ENCODE results near the gene CRYGS.

The CRYGS gene

DNA sequence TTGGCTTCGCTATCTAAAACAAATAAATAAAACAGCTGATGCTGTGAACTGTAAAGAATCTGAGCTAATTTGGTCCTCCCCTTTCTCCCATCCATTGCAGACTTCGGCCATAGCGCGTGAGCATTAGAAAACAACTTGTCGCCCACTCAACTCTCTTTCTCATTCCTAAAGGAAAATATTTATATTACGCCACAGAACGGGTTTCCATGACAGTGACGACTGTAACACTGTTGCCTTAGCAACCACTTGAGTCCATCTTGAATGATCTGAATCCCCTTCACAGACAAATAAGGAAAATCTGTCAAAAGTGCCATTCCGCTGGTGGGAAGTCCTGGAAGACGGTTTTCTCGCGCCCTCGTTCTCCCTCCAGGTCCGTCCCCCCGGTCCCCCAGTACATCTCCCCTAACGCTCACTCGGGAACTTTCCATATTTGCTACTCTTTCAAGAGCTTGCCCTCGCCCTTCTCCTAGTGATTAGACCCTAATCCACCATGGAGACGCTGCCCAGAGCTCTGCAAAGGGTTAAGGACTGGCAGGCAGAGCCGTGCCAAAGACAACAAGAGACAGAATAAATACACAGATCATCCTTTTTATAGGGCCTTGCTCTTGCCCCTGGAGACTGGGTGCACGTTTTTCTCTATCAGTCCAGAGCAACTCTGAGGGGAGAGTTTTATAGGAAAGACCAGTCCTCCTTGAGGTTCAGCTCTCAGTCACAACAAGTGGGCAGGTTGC, 50.5 kb downstream of the CRYGS start:
- Histone ChIP-seq H3K27ac (ENCODE audit: low read length) (no peak overlapping the region), H3K36me3 (replicated peaks; ENCODE audit: insufficient read depth, low read length) (no peaks in the 10 kb centered on the region), H3K4me3 (ENCODE audit: low read length) (no peak overlapping the region), H3F3A (ENCODE audit: insufficient read depth, low read length) (no peaks in the 10 kb centered on the region), H3K79me2 (ENCODE audit: low read length) (no peaks in the 10 kb centered on the region), H3K27me3 (replicated peaks; ENCODE audit: insufficient read depth, low read length) (no peaks in the 10 kb centered on the region), H4K20me1 (ENCODE audit: insufficient read depth, low read length) (no peaks in the 10 kb centered on the region), H3K4me2 (ENCODE audit: low read depth, low read length) (no peak overlapping the region), H2AFZ (ENCODE audit: low read length) (no peak overlapping the region), H3K4me1 (ENCODE audit: low read length) (no peaks in the 10 kb centered on the region), H3K9ac (ENCODE audit: low read length) (no peak overlapping the region), H3K9me3 (replicated peaks; ENCODE audit: insufficient read depth, low read length) (no peaks in the 10 kb centered on the region), H3K9me2 (replicated peaks; ENCODE audit: insufficient read depth, low read length) (no peaks in the 10 kb centered on the region)
- no peak for DNase-seq
- TF ChIP-seq EZH2phosphoT487 (IDR thresholded peaks at IDR 0.05; ENCODE audit: low read length) (no peak), EZH2 (optimal IDR thresholded peaks at IDR 0.05; ENCODE audit: low read depth, low read length) (no peak)
- TF ChIP-seq, protein P1, sequence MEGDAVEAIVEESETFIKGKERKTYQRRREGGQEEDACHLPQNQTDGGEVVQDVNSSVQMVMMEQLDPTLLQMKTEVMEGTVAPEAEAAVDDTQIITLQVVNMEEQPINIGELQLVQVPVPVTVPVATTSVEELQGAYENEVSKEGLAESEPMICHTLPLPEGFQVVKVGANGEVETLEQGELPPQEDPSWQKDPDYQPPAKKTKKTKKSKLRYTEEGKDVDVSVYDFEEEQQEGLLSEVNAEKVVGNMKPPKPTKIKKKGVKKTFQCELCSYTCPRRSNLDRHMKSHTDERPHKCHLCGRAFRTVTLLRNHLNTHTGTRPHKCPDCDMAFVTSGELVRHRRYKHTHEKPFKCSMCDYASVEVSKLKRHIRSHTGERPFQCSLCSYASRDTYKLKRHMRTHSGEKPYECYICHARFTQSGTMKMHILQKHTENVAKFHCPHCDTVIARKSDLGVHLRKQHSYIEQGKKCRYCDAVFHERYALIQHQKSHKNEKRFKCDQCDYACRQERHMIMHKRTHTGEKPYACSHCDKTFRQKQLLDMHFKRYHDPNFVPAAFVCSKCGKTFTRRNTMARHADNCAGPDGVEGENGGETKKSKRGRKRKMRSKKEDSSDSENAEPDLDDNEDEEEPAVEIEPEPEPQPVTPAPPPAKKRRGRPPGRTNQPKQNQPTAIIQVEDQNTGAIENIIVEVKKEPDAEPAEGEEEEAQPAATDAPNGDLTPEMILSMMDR (IDR thresholded peaks at IDR 0.05; ENCODE audit: low read length) = no peak

GRCh38 chr3:186492385-186492984, 51.7 kb downstream of the CRYGS start:
- H3K9me2 ChIP-seq (replicated peaks; ENCODE audit: insufficient read depth, low read length) = no peaks in the 10 kb centered on the region
- H3K27ac ChIP-seq (ENCODE audit: low read length) = no peak overlapping the region
- H3K27me3 ChIP-seq (replicated peaks; ENCODE audit: insufficient read depth, low read length) = no peaks in the 10 kb centered on the region
- no peaks in the 10 kb centered on the region for H3K9me3 ChIP-seq (replicated peaks; ENCODE audit: insufficient read depth, low read length)
- H3K79me2 ChIP-seq (ENCODE audit: low read length) = no peaks in the 10 kb centered on the region
- H3K4me2 ChIP-seq (ENCODE audit: low read depth, low read length) = no peak overlapping the region
- H3F3A ChIP-seq (ENCODE audit: insufficient read depth, low read length) = no peaks in the 10 kb centered on the region
- no peaks in the 10 kb centered on the region for H4K20me1 ChIP-seq (ENCODE audit: insufficient read depth, low read length)
- TF ChIP-seq, protein P1 (IDR thresholded peaks at IDR 0.05; ENCODE audit: low read length) = no peak
- TF ChIP-seq EZH2phosphoT487 (IDR thresholded peaks at IDR 0.05; ENCODE audit: low read length) (no peak), EZH2 (optimal IDR thresholded peaks at IDR 0.05; ENCODE audit: low read depth, low read length) (no peak)
- H2AFZ ChIP-seq (ENCODE audit: low read length) = no peak overlapping the region
- H3K4me3 ChIP-seq (ENCODE audit: low read length) = no peak overlapping the region
- no peaks in the 10 kb centered on the region for H3K36me3 ChIP-seq (replicated peaks; ENCODE audit: insufficient read depth, low read length)
- H3K9ac ChIP-seq (ENCODE audit: low read length) = no peak overlapping the region
- no peak for DNase-seq
- H3K4me1 ChIP-seq (ENCODE audit: low read length) = peaks cover 4% of the 10 kb centered on the region

DNA sequence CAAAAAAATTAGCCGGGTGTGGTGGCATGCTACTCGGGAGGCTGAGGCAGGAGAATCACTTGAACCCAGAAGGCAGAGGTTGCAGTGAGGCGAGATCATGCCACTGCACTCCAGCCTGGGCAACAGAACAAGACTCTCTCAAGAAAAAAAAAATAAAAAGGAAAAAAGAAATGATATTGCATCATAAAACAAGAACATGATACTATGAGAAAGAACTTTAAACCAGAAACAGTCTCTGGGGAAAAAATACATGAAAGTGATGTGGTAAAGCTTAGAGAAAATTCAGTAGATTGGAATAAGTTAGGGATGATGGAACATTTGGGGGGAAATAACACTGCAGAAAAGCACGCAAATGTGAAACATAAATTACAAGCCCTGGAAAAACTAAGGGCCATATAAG, 54.7 kb downstream of the CRYGS start:
- Histone ChIP-seq H3K79me2 (ENCODE audit: low read length) (no peaks in the 10 kb centered on the region), H3K9me3 (replicated peaks; ENCODE audit: insufficient read depth, low read length) (no peaks in the 10 kb centered on the region), H2AFZ (ENCODE audit: low read length) (no peak overlapping the region), H3K36me3 (replicated peaks; ENCODE audit: insufficient read depth, low read length) (no peaks in the 10 kb centered on the region), H3K27ac (ENCODE audit: low read length) (no peak overlapping the region), H3K4me1 (ENCODE audit: low read length) (peaks cover 4% of the 10 kb centered on the region), H3K9me2 (replicated peaks; ENCODE audit: insufficient read depth, low read length) (no peaks in the 10 kb centered on the region), H4K20me1 (ENCODE audit: insufficient read depth, low read length) (no peaks in the 10 kb centered on the region), H3K4me3 (ENCODE audit: low read length) (no peak overlapping the region), H3K4me2 (ENCODE audit: low read depth, low read length) (no peak overlapping the region), H3K9ac (ENCODE audit: low read length) (no peak overlapping the region), H3F3A (ENCODE audit: insufficient read depth, low read length) (no peaks in the 10 kb centered on the region), H3K27me3 (replicated peaks; ENCODE audit: insufficient read depth, low read length) (no peaks in the 10 kb centered on the region)
- no peak for DNase-seq
- TF ChIP-seq EZH2 (optimal IDR thresholded peaks at IDR 0.05; ENCODE audit: low read depth, low read length) = no peak
- TF ChIP-seq EZH2phosphoT487 (IDR thresholded peaks at IDR 0.05; ENCODE audit: low read length) = no peak
- TF ChIP-seq, protein P1 (IDR thresholded peaks at IDR 0.05; ENCODE audit: low read length) = no peak

All from MM.1S (cell line).